Measurements from ENCODE around the gene FYB1.

FYB1 gene

GRCh38 chr5:39076757-39077728 is 142.3 kb downstream of the FYB1 start:
- no peak for DNase-seq

- DNase-seq, result no peak
These were observed 143.1 kb downstream of the FYB1 start for GRCh38 chr5:39076101-39076756.

GRCh38 chr5:39074017-39074814 is 145.1 kb downstream of the FYB1 start, which contains the start of gene RICTOR:
Gene RICTOR, minus strand, starts transcription at chr5:39074399. Its CDS starts 22 bp downstream, at chr5:39074377.
- DNase-seq, result peak; percentile 91

- DNase-seq, result peak; percentile 26
These were observed 145.7 kb downstream of the FYB1 start for GRCh38 chr5:39073767-39074016.

- peak; percentile 52 for DNase-seq
These were observed 146.2 kb downstream of the FYB1 start for GRCh38 chr5:39072925-39073766.

GRCh38 chr5:39068099-39068498 is 151.3 kb downstream of the FYB1 start:
- no peak for DNase-seq

GRCh38 chr5:39064450-39064849 is 154.9 kb downstream of the FYB1 start:
- DNase-seq, result no peak

- no peak for DNase-seq
These were observed 156.3 kb downstream of the FYB1 start for GRCh38 chr5:39063037-39063436.

- no peak for DNase-seq
These were observed 156.8 kb downstream of the FYB1 start for GRCh38 chr5:39062530-39062929.

GRCh38 chr5:39062104-39062503 is 157.3 kb downstream of the FYB1 start:
- DNase-seq, result no peak

- DNase-seq, result no peak
These were observed 160.3 kb downstream of the FYB1 start for GRCh38 chr5:39059064-39059463.

GRCh38 chr5:39058178-39058921 is 161.0 kb downstream of the FYB1 start:
- no peak for DNase-seq

- no peak for DNase-seq
These were observed 161.6 kb downstream of the FYB1 start for GRCh38 chr5:39057734-39058133.

GRCh38 chr5:39055768-39056398 is 163.5 kb downstream of the FYB1 start:
- no peak for DNase-seq

Data from stimulated activated CD4-positive, alpha-beta T cell treated with anti-CD3 and anti-CD28 coated beads, Interleukin-1b, Interleukin-23, amount 100 ng/mL, for 48 hours (primary cell).